NT2/D1 (cell line): ENCODE results near the gene NAALADL2.
"Not testable (repeated sequence)": the region's sequence is repeated elsewhere in the genome, so short reads cannot be mapped to it uniquely, and the experiment has no call there.

Experiments used
- DNase-seq: peaks from one replicate; pipeline ENCODE4 v3.0.0-alpha.2; 2011; ENCODE audit warnings: low read depth, low spot score
- H3K27me3 ChIP-seq: 2 replicates; pipeline ENCODE4 v1.6.0; 2011; ENCODE audit warnings: mild to moderate bottlenecking; ENCODE audit not compliant: insufficient read length, insufficient read depth
- H3K36me3 ChIP-seq: 2 replicates; pipeline ENCODE4 v1.6.1; 2011; ENCODE audit warnings: mild to moderate bottlenecking, low read length, mixed read lengths; ENCODE audit not compliant: insufficient read depth, insufficient read length
- H3K4me1 ChIP-seq: 2 replicates; pipeline ENCODE4 v1.5.1; 2011; ENCODE audit not compliant: insufficient read depth, insufficient read length
- H3K4me3 ChIP-seq: 2 replicates; pipeline ENCODE4 v1.5.1; 2011; ENCODE audit warnings: low read depth; ENCODE audit not compliant: insufficient read length
- H3K9ac ChIP-seq: 2 replicates; pipeline ENCODE4 v1.6.0; 2011; ENCODE audit warnings: low read depth; ENCODE audit not compliant: insufficient read length
- H3K9me3 ChIP-seq: 2 replicates; pipeline ENCODE4 v1.5.1; 2011; ENCODE audit warnings: mild to moderate bottlenecking, low read length; ENCODE audit not compliant: insufficient read depth
- SUZ12 ChIP-seq: IDR thresholded peaks from 2 replicates; pipeline ENCODE4 v1.6.1; 2011; ENCODE audit not compliant: insufficient read length, insufficient read depth; ENCODE audit errors: extremely low read depth
- YY1 ChIP-seq: IDR thresholded peaks from 2 replicates; pipeline ENCODE4 v1.6.1; 2011; ENCODE audit not compliant: insufficient read length, insufficient read depth
- ZNF274 ChIP-seq: IDR thresholded peaks from 2 replicates; pipeline ENCODE4 v1.6.1; 2011; ENCODE audit warnings: mild to moderate bottlenecking, low read depth, low read length

NAALADL2 gene

GRCh38 chr3:175453361-175453760 is 594.2 kb downstream of the NAALADL2 start:
- Histone ChIP-seq H3K9ac (no peak overlapping the region), H3K27me3 (no peaks in the 10 kb centered on the region), H3K4me3 (no peak overlapping the region), H3K36me3 (no peaks in the 10 kb centered on the region), H3K4me1 (no peaks in the 10 kb centered on the region), H3K9me3 (no peaks in the 10 kb centered on the region)
- TF ChIP-seq ZNF274 (no peak), SUZ12 (no peak), YY1 (no peak)
- no peak for DNase-seq

GRCh38 chr3:175456466-175456865 is 597.3 kb downstream of the NAALADL2 start:
- Histone ChIP-seq H3K36me3 (no peaks in the 10 kb centered on the region), H3K4me1 (no peaks in the 10 kb centered on the region), H3K4me3 (no peak overlapping the region), H3K9me3 (peaks cover 9% of the 10 kb centered on the region; the same call in 1 of the 2 replicates), H3K9ac (no peak overlapping the region), H3K27me3 (no peaks in the 10 kb centered on the region)
- DNase-seq: no peak
- TF ChIP-seq YY1: no peak
- TF ChIP-seq ZNF274: no peak
- TF ChIP-seq SUZ12: no peak

GRCh38 chr3:175457301-175457700 is 598.2 kb downstream of the NAALADL2 start:
- no peak overlapping the region for H3K9ac ChIP-seq
- no peak for TF ChIP-seq ZNF274
- TF ChIP-seq SUZ12: no peak
- TF ChIP-seq YY1: no peak

GRCh38 chr3:175460849-175461399 is 601.8 kb downstream of the NAALADL2 start:
- not testable (repeated sequence) for H3K36me3 ChIP-seq, H3K9me3 ChIP-seq, DNase-seq, H3K4me3 ChIP-seq, H3K9ac ChIP-seq, H3K4me1 ChIP-seq, H3K27me3 ChIP-seq

More at GRCh38 chr3:175457301-175457700, 598.2 kb downstream of the NAALADL2 start:
- no peaks in the 10 kb centered on the region for H3K36me3 ChIP-seq
- no peak overlapping the region for H3K4me3 ChIP-seq
- H3K27me3 ChIP-seq: no peaks in the 10 kb centered on the region
- H3K4me1 ChIP-seq: no peaks in the 10 kb centered on the region
- H3K9me3 ChIP-seq: peaks cover 9% of the 10 kb centered on the region; the same call in 1 of the 2 replicates
- DNase-seq: no peak

- TF ChIP-seq ZNF274 (no peak), SUZ12 (no peak), YY1 (no peak)
Measured at GRCh38 chr3:175464362-175464761, 605.2 kb downstream of the NAALADL2 start.

GRCh38 chr3:175469124-175469523 is 610.0 kb downstream of the NAALADL2 start:
- Histone ChIP-seq H3K27me3 (no peaks in the 10 kb centered on the region), H3K4me1 (no peaks in the 10 kb centered on the region), H3K9ac (no peak overlapping the region), H3K9me3 (no peaks in the 10 kb centered on the region), H3K36me3 (no peaks in the 10 kb centered on the region), H3K4me3 (no peak overlapping the region)
- no peak for DNase-seq
- TF ChIP-seq ZNF274 (no peak), YY1 (no peak), SUZ12 (no peak)

More at GRCh38 chr3:175464362-175464761, 605.2 kb downstream of the NAALADL2 start:
- no peaks in the 10 kb centered on the region for H3K4me1 ChIP-seq
- no peaks in the 10 kb centered on the region for H3K27me3 ChIP-seq
- DNase-seq: no peak
- peaks cover 9% of the 10 kb centered on the region; the same call in 1 of the 2 replicates for H3K9me3 ChIP-seq
- H3K36me3 ChIP-seq: no peaks in the 10 kb centered on the region
- no peak overlapping the region for H3K9ac ChIP-seq
- no peak overlapping the region for H3K4me3 ChIP-seq

- Histone ChIP-seq H3K36me3 (no peaks in the 10 kb centered on the region), H3K9me3 (no peaks in the 10 kb centered on the region), H3K4me1 (no peaks in the 10 kb centered on the region), H3K9ac (no peak overlapping the region), H3K4me3 (no peak overlapping the region), H3K27me3 (no peaks in the 10 kb centered on the region)
- TF ChIP-seq SUZ12: no peak
- no peak for TF ChIP-seq YY1
- TF ChIP-seq ZNF274: no peak
- no peak for DNase-seq
Measured at GRCh38 chr3:175475765-175476164, 616.6 kb downstream of the NAALADL2 start.

- Histone ChIP-seq H3K9me3 (no peaks in the 10 kb centered on the region), H3K27me3 (no peaks in the 10 kb centered on the region), H3K4me3 (no peak overlapping the region), H3K9ac (no peak overlapping the region), H3K4me1 (no peaks in the 10 kb centered on the region), H3K36me3 (no peaks in the 10 kb centered on the region)
- no peak for DNase-seq
- TF ChIP-seq SUZ12 (no peak), YY1 (no peak), ZNF274 (no peak)
Measured at GRCh38 chr3:175476489-175476888, 617.4 kb downstream of the NAALADL2 start.
